Left ventricle myocardium inferior (tissue), 1 donor: Measurements from ENCODE around the gene RABGEF1. TPM values are rescaled to one million over a fixed set of nuclear protein-coding genes. Genes with fewer than 3 reads are reported as not detected.
"Not testable (repeated sequence)": the region's sequence is repeated elsewhere in the genome, so short reads cannot be mapped to it uniquely, and the experiment has no call there.

ENCODE experiments used
- DNase-seq: peaks from one replicate; pipeline ENCODE4 v3.0.0-alpha.2; 2020
- H3K27ac ChIP-seq: fragments of 200-600 bp; replicated peaks from 2 replicates; pipeline ENCODE4 v1.8.0; 2021
- H3K27me3 ChIP-seq: fragments of 200-600 bp; 2 replicates; pipeline ENCODE4 v1.8.0; 2021; ENCODE audit warnings: low read depth
- H3K36me3 ChIP-seq: fragments of 200-600 bp; 2 replicates; pipeline ENCODE4 v1.8.0; 2021
- H3K4me1 ChIP-seq: fragments of 200-600 bp; 2 replicates; pipeline ENCODE4 v1.8.0; 2021
- H3K4me3 ChIP-seq: fragments of 200-600 bp; 2 replicates; pipeline ENCODE4 v1.8.0; 2021; ENCODE audit warnings: mild to moderate bottlenecking, moderate library complexity
- H3K9me3 ChIP-seq: fragments of 200-600 bp; replicated peaks from 2 replicates; pipeline ENCODE4 v1.8.0; 2021
- CTCF ChIP-seq: fragments of 200-600 bp; IDR thresholded peaks from 2 replicates; pipeline ENCODE4 v1.8.0; 2021; ENCODE audit warnings: antibody characterized with exemption, mild to moderate bottlenecking, borderline replicate concordance
- intact Hi-C: fragments of 100-400 bp; cut with micrococcal nuclease; formaldehyde crosslinking; loops from one replicate; pipeline ENCODE4 v1.11.0; 2022
- total RNA-seq: library from RNA; stranded (reverse); fragmentation: NEBNext Ultra II Directional; extraction: Animal tissue kit (Norgen Biotek cat#: 25700); gene quantifications from one replicate; pipeline ENCODE4 v1.2.1, GENCODE V29; 2021
- donor health status: DM: no; HTN: yes; CAD: no; lungs with severe emphysema.

The RABGEF1 gene
- total RNA-seq, 1 donor from 2014 or later, result 17.4 TPM

GRCh38 chr7:66768865-66769832 is 28.6 kb downstream of the RABGEF1 start:
- no peak for DNase-seq
- Histone ChIP-seq H3K36me3 (peaks cover 10% of the 10 kb centered on the region), H3K4me1 (peaks cover 28% of the 10 kb centered on the region), H3K9me3 (no peaks in the 10 kb centered on the region), H3K4me3 (no peak overlapping the region), H3K27ac (no peak overlapping the region), H3K27me3 (no peaks in the 10 kb centered on the region)
- TF ChIP-seq CTCF, result no peak
- intact Hi-C loops, result no loop called here

GRCh38 chr7:66769833-66770512 is 29.4 kb downstream of the RABGEF1 start:
- Histone ChIP-seq H3K27me3 (no peaks in the 10 kb centered on the region), H3K4me1 (peaks cover 28% of the 10 kb centered on the region), H3K27ac (no peak overlapping the region), H3K4me3 (no peak overlapping the region), H3K36me3 (peaks cover 16% of the 10 kb centered on the region), H3K9me3 (no peaks in the 10 kb centered on the region)
- DNase-seq, result no peak
- intact Hi-C loops, result no loop called here
- TF ChIP-seq CTCF, result no peak

- H3K27me3 ChIP-seq, result no peaks in the 10 kb centered on the region
- H3K36me3 ChIP-seq, result peaks cover 34% of the 10 kb centered on the region
- no peak overlapping the region for H3K4me3 ChIP-seq
- intact Hi-C loops, result no loop called here
- no peak for DNase-seq
- peaks cover 18% of the 10 kb centered on the region for H3K4me1 ChIP-seq
- no peaks in the 10 kb centered on the region for H3K9me3 ChIP-seq
- H3K27ac ChIP-seq, result no peak overlapping the region
- no peak for TF ChIP-seq CTCF
These were observed 31.3 kb downstream of the RABGEF1 start for GRCh38 chr7:66771795-66772194.

GRCh38 chr7:66773744-66774143 is 33.2 kb downstream of the RABGEF1 start:
- H3K9me3 ChIP-seq, H3K4me3 ChIP-seq, H3K27me3 ChIP-seq, H3K27ac ChIP-seq, DNase-seq, intact Hi-C loops: not testable (repeated sequence)
- H3K4me1 ChIP-seq, result peaks cover 12% of the 10 kb centered on the region
- H3K36me3 ChIP-seq, result peaks cover 50% of the 10 kb centered on the region

- H3K27me3 ChIP-seq, H3K27ac ChIP-seq: not testable (repeated sequence)
- H3K36me3 ChIP-seq, result peaks cover 50% of the 10 kb centered on the region
These were observed 35.9 kb downstream of the RABGEF1 start for GRCh38 chr7:66776383-66776782.

GRCh38 chr7:66776800-66777442 is 36.4 kb downstream of the RABGEF1 start:
- peaks cover 49% of the 10 kb centered on the region for H3K36me3 ChIP-seq
- intact Hi-C loops, result no loop called here

More at GRCh38 chr7:66776383-66776782, 35.9 kb downstream of the RABGEF1 start:
- H3K9me3 ChIP-seq, intact Hi-C loops, DNase-seq, H3K4me3 ChIP-seq, H3K4me1 ChIP-seq: not testable (repeated sequence)

More at GRCh38 chr7:66776800-66777442, 36.4 kb downstream of the RABGEF1 start:
- Histone ChIP-seq H3K27me3 (no peaks in the 10 kb centered on the region), H3K4me3 (no peak overlapping the region), H3K27ac (no peak overlapping the region), H3K9me3 (no peaks in the 10 kb centered on the region), H3K4me1 (peaks cover 7% of the 10 kb centered on the region)
- TF ChIP-seq CTCF, result no peak
- DNase-seq, result no peak
